HG03575 (cell line): Measurements from ENCODE around the gene GPC1.

ENCODE experiments used
- ATAC-seq: cut with Tn5 transposase; IDR thresholded peaks from one replicate; pipeline ENCODE4 v1.9.1; 2021; ENCODE audit not compliant: unreplicated experiment, insufficient number of reproducible peaks, low FRiP score; ENCODE audit errors: extremely low read depth

The GPC1 gene

GRCh38 chr2:240503375-240503774, 67.9 kb downstream of the GPC1 start:
- ATAC-seq = no peak

DNA sequence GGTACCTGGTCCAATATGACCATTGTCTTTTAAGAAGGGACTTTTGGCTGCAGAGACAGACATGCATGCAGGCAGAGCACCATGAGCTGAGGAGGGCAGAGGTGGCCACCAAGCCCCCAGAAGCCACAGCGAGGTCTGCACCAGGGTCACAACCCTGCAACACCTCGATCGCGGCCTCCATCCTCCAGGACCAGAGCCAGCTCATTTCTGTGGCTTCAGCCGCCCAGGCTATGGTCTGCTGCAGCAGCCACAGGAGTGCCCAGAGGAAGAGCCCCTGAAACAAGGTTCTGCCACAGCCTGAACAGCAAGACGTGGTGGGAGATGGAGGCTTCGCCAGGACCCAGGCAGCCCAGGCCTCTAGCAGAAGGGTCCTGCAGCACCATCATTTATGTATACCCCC, 68.4 kb downstream of the GPC1 start:
- no peak for ATAC-seq

GRCh38 chr2:240505910-240506309, 70.4 kb downstream of the GPC1 start:
- ATAC-seq = no peak

DNA sequence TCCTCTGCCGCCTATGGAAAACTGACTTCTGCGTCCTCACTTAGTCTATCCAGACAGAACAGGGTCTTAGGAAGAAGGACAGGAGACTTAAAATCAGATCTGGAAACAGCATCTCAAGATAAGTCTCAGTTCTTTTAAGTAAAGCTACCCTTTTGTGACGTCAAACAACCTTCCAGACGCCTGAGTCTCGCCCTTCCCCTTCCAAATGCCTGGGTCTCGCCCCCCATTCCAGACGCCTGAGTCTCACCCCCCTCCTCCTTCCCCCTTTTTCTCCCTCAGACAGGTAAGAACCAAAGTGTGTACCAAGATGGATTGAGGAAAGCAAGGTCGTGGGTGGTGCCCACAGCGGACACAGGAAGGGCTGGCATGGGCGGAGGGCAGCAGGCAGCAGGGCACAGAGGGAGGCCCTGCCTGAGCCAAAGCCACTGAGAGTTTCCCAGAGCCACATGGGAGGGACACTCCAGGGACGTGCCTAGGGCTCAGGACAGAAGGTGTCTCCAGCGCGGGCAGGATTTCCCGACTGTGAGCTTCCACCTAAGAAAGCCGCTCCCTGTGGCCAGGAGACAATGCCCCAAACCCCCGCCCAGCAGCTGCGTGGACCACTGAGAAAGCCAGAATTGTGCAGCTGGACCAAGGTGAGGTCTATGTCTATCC, 71.1 kb downstream of the GPC1 start:
- no peak for ATAC-seq

GRCh38 chr2:240507060-240507777, 71.8 kb downstream of the GPC1 start:
- no peak for ATAC-seq

DNA sequence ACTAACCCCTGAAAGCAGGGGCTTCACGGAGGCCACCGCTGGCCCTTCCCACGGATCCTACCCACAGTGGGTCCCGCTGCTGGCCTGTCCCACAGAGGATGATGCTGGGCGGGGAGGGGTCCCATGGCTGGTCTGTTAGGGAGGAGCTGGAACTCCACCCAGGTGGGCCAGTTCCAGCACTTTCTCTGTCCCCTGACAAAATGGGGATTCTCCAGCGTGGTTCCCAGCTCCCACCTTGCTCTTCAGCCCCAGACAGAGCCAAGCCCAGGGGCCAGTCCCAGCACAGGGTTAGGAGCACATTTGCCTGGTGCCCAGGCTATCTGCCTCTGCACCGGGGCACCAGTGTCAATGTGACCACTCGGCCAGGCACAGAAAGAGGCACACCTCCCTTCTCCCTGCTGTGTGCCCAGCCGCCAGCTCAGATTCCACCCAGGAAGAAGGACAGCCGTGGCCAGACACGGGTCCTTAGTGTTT, 72.4 kb downstream of the GPC1 start:
- no peak for ATAC-seq

DNA sequence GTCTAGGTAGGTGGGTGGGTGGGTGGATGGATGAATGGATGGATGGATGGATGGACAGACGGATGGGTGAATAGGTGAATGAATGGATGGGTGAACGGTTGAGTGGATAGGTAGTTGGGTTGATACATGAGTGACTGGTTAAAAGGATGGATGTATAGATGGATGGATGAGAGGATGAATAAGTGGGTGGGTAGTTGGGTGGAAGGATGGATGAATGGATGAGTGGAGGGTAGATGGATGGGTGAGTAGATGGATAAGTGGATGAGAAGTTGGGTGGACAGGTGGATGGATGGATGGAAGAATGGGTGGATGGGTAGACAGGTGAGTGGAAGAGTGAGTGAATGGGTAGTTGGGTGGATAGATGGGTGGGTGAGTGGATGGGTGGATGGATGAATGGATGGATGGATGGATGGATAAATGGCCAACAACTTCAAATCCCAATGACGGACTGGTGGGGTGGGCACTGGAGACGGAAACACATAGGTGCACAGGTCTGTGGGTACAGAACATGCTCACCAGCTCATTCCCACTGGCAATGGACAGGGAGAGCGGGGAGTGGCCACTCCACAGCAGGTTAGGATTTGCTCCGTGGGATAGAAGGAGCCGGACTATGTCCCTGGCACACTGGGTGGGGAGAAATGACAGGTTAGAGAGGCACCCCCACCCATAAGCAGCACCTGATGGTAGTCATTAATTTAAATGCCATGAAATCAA, 73.5 kb downstream of the GPC1 start:
- no peak for ATAC-seq

- ATAC-seq = no peak
These were observed 74.4 kb downstream of the GPC1 start for GRCh38 chr2:240509667-240510512.

GRCh38 chr2:240510513-240511210, 75.2 kb downstream of the GPC1 start:
- ATAC-seq = no peak

GRCh38 chr2:240511351-240512108, 76.1 kb downstream of the GPC1 start:
- ATAC-seq = no peak

- no peak for ATAC-seq
These were observed 76.6 kb downstream of the GPC1 start for GRCh38 chr2:240512109-240512485.

GRCh38 chr2:240512666-240513535, 77.4 kb downstream of the GPC1 start:
- ATAC-seq = no peak

GRCh38 chr2:240513549-240514287, 78.3 kb downstream of the GPC1 start:
- no peak for ATAC-seq

DNA sequence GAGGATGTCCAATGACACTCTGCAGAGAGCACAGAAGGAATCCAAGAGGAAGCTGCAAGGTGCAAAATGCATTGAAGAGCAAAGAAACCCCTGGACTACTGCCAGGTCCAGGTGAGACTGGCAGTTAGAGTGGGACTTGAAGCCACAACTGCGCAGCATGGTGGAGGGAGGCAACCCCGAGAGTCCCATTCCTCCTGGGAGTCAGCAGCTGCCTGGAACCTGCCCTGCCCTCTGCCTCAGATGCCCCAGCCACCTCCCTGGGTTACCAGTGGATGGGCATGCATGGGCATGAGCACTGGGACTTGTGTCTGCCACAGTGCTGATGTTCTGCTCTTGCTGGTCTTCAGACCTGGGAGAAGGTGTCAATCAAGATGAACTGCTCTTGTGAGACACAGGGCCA, 79.2 kb downstream of the GPC1 start:
- no peak for ATAC-seq

- ATAC-seq = no peak
These were observed 81.9 kb downstream of the GPC1 start for GRCh38 chr2:240517342-240517741.
